ENCODE data around the gene ABHD16B.
A peak's percentile ranks its signal among the peaks of the same experiment; 100 is the strongest.

The ABHD16B gene

DNA sequence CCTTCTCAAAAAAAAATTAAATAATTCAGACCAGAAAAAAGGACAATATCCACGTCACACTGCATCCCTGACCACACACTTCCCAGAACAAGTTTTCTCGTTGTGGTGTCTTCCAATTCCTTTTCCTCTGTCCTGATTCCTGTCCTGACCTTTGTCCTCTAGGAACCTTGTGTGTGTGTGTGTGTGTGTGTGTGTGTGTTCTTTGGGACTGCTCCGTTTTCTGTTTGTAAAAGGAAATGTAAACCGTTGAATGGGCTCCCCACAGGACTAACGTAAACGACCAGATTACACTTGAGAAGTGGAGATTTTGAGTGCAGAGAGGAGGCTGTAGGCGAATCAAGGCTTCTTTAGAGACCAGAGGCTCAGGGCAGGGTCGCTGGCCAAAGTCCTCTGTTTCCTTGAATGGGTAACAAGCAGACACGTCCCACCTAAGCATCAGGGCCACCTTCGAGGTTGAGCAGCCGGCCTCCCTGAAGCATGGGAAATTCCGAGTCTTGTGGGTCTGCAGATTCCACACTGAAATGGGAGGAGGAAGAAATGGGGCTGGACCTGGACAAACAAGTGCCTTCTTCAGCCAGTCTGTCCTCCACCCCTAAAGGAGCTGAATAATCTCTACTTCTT is 37.5 kb upstream of the ABHD16B start:
- DNase-seq (ENCODE audit: low read depth, low spot score) = no peak
- in situ Hi-C loops (cut with HindIII; ENCODE audit: low sequenced_read_pairs) = no loop called here
- TF ChIP-seq CTCF (IDR thresholded peaks at IDR 0.05; ENCODE audit: low read depth, low read length) = no peak
- H3K4me3 ChIP-seq (ENCODE audit: low read depth, low read length) = no peak overlapping the region

DNA sequence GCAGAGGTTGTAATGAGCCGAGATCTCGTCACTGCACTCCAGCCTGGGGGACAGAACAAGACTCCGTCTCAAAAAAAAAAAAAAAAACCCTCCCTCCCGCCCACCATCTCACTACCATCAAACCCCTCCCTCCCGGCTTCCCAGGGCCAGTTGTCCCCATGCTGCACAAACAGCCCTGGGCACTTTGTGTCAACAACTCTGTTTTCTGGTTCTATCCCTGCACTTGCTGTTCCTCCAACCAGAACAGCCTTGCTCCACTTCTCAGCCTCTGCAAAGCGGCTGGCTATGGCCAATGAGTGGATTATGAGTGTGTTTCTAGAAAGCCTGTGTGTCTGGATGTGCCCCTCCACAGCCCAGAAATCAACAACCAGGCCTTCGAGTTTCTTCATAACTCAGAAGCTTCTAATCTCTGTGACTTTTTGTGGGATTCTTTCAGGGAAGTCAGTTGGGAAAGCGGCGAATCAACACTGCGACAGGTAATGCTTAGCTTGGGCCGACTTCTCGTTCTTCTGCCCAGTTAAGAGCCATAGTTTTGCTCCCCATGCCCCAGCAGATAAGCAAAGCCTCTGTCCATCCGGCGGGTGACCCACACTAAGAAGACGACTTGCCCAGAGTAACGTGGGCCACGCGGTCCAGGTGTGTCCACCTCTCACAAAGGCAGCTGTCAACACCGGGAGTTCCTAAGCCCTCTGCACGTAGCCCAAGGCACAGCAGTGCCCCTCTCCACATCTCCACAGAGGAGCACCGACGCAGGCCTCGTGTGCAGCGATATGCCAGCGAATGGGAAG is 35.8 kb upstream of the ABHD16B start:
- H3K4me3 ChIP-seq (ENCODE audit: low read depth, low read length) = no peak overlapping the region
- in situ Hi-C loops (cut with HindIII; ENCODE audit: low sequenced_read_pairs) = no loop called here
- DNase-seq (ENCODE audit: low read depth, low spot score) = no peak
- TF ChIP-seq CTCF (IDR thresholded peaks at IDR 0.05; ENCODE audit: low read depth, low read length) = no peak

DNA sequence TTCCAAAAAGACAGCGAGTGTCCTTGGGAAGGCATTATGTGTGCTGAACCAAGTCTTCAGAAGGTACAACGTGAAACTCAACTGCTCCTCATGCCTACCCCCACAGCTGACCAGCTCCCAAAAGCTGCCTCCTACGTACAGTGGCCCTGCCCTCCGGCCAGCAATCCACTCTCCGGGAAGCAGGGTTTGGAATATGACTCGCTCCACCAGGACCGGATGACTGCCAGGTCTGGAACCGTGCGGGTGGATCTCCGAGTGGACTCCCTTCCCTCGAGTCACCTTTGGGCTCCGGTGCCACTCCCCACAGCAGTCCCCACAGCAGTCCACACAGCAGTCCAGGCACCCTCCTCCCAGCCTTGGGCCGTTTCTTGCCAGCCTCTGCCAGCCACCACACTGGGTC is 34.5 kb upstream of the ABHD16B start:
- in situ Hi-C loops (cut with HindIII; ENCODE audit: low sequenced_read_pairs) = no loop called here
- no peak for TF ChIP-seq CTCF (IDR thresholded peaks at IDR 0.05; ENCODE audit: low read depth, low read length)
- no peak overlapping the region for H3K4me3 ChIP-seq (ENCODE audit: low read depth, low read length)
- DNase-seq (ENCODE audit: low read depth, low spot score) = no peak

GRCh38 chr20:63828124-63828523 is 33.2 kb upstream of the ABHD16B start:
- no peak for TF ChIP-seq CTCF (IDR thresholded peaks at IDR 0.05; ENCODE audit: low read depth, low read length)
- no peak for DNase-seq (ENCODE audit: low read depth, low spot score)
- H3K4me3 ChIP-seq (ENCODE audit: low read depth, low read length) = peak overlapping the region; percentile 49
- in situ Hi-C loops (cut with HindIII; ENCODE audit: low sequenced_read_pairs) = no loop called here

DNA sequence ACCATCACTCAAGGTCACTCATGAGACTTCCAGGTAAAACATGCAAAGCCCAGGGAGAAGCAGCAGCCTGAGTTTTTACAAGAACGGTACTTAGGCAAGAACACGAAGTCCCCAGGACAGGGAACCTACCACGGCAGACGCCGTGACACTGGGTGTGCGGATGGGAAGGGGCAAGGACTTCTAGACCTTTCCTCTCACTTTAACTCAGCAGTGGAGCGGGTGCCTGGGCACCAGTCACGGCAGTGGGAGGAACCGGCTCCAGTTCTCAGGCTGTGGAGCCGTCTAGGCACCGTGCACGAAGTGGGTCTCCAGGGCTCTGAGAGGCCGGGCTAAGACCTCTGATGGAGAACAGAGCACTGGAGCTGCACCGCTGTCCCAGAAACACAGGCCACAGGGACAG is 32.8 kb upstream of the ABHD16B start:
- DNase-seq (ENCODE audit: low read depth, low spot score) = no peak
- in situ Hi-C loops (cut with HindIII; ENCODE audit: low sequenced_read_pairs) = no loop called here
- TF ChIP-seq CTCF (IDR thresholded peaks at IDR 0.05; ENCODE audit: low read depth, low read length) = no peak
- peak overlapping the region; percentile 49 for H3K4me3 ChIP-seq (ENCODE audit: low read depth, low read length)

DNA sequence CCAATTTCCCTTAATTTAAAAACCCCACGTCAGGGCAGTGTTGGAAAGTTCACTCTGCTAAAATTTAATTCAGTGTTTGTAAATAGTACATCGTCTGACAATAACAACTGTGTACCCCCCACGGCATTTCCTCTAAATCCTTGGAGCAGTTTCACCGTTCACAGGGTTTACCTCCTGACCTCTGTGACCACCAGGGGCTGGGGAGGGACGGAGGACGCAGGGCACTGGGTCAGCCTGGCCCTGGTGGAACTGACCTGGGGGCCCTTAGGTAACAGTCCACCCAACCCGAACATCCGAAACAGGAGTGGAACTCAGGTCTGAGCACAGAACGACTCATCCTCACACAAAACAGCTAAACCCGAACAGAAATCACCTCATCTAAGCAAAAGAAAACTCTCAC is 32.3 kb upstream of the ABHD16B start:
- no peak for TF ChIP-seq CTCF (IDR thresholded peaks at IDR 0.05; ENCODE audit: low read depth, low read length)
- in situ Hi-C loops (cut with HindIII; ENCODE audit: low sequenced_read_pairs) = no loop called here
- H3K4me3 ChIP-seq (ENCODE audit: low read depth, low read length) = peak overlapping the region; percentile 49
- DNase-seq (ENCODE audit: low read depth, low spot score) = no peak

Measured in astrocyte of the spinal cord (primary cell).